Liver (tissue), 9 donors: ENCODE results near the gene NOD1. TPM values are rescaled to one million over a fixed set of nuclear protein-coding genes. Genes with fewer than 3 reads are reported as not detected.

Source experiments
- DNase-seq: peaks from one replicate; pipeline ENCODE4 v3.0.0-alpha.2; 2017; ENCODE audit warnings: low spot score
- H3K27ac ChIP-seq, 2 donors: one replicate each; pipeline ENCODE4 v1.7.0; 2013; ENCODE audit warnings: inconsistent platforms in 2 of 2, low read length in 2 of 2, control low read depth in 1 of 2, low read depth in 1 of 2, mild to moderate bottlenecking in 1 of 2
- H3K27me3 ChIP-seq, 4 donors: one replicate each; pipeline versions ENCODE4 v1.6.1 to v1.7.0; 2013; ENCODE audit warnings: low read length in 3 of 4, inconsistent platforms in 1 of 4, mild to moderate bottlenecking in 1 of 4, moderate library complexity in 1 of 4; ENCODE audit not compliant: control insufficient read depth in 4 of 4, insufficient read depth in 4 of 4
- H3K36me3 ChIP-seq, 4 donors: one replicate each; pipeline versions ENCODE4 v1.6.1 to v1.7.0; 2013; ENCODE audit warnings: low read length in 3 of 4, mild to moderate bottlenecking in 3 of 4, low read depth in 1 of 4, moderate library complexity in 1 of 4; ENCODE audit not compliant: control insufficient read depth in 4 of 4, insufficient read depth in 3 of 4
- H3K4me1 ChIP-seq, 4 donors: one replicate each; pipeline versions ENCODE4 v1.6.1 to v1.7.0; 2013; ENCODE audit warnings: low read length in 3 of 4, mild to moderate bottlenecking in 3 of 4, moderate library complexity in 1 of 4; ENCODE audit not compliant: control insufficient read depth in 4 of 4, insufficient read depth in 4 of 4
- H3K4me3 ChIP-seq, 3 donors: one replicate each; pipeline versions ENCODE4 v1.6.1 to v1.7.0; 2013; ENCODE audit warnings: low read length in 3 of 3, control low read depth in 1 of 3, low read depth in 1 of 3, mild to moderate bottlenecking in 1 of 3
- H3K9ac ChIP-seq, 2 donors: one replicate each; pipeline ENCODE4 v1.7.0; 2013; ENCODE audit warnings: low read length in 2 of 2, mild to moderate bottlenecking in 2 of 2, moderate library complexity in 2 of 2, control low read depth in 1 of 2, low read depth in 1 of 2
- H3K9me3 ChIP-seq, 4 donors: one replicate each; pipeline versions ENCODE4 v1.6.1 to v1.7.0; 2013; ENCODE audit warnings: low read length in 3 of 4; ENCODE audit not compliant: control insufficient read depth in 4 of 4
- EGR1 ChIP-seq, 2 donors: IDR thresholded peaks; 2 replicates each; pipeline ENCODE4 v1.6.1; 2016 to 2018; ENCODE audit warnings: antibody characterized with exemption in 2 of 2, low read depth in 2 of 2
- FOXA1 ChIP-seq: IDR thresholded peaks from 2 replicates; pipeline ENCODE4 v1.6.1; 2016; ENCODE audit warnings: antibody characterized with exemption
- FOXA2 ChIP-seq: IDR thresholded peaks from 2 replicates; pipeline ENCODE4 v1.6.1; 2016; ENCODE audit warnings: antibody characterized with exemption
- GABPA ChIP-seq, 2 donors: IDR thresholded peaks in 1 of 2; conservative IDR thresholded peaks in 1 of 2; 2 replicates each; pipeline ENCODE4 v1.6.1; 2016; ENCODE audit warnings: antibody characterized with exemption in 2 of 2, mild to moderate bottlenecking in 1 of 2, moderate library complexity in 1 of 2
- HNF4A ChIP-seq, 2 donors: conservative IDR thresholded peaks; 2 replicates each; pipeline ENCODE4 v1.6.1; 2016; ENCODE audit warnings: antibody characterized with exemption in 2 of 2, mild to moderate bottlenecking in 2 of 2
- HNF4G ChIP-seq: IDR thresholded peaks from 2 replicates; pipeline ENCODE4 v1.6.1; 2016; ENCODE audit warnings: antibody characterized with exemption
- JUND ChIP-seq, 2 donors: IDR thresholded peaks; 2 replicates each; pipeline ENCODE4 v1.6.1; 2016; ENCODE audit warnings: antibody characterized with exemption in 2 of 2
- NR2F2 ChIP-seq: IDR thresholded peaks from 2 replicates; pipeline ENCODE4 v1.6.1; 2016; ENCODE audit warnings: antibody characterized with exemption
- RAD21 ChIP-seq, 2 donors: IDR thresholded peaks; 2 replicates each; pipeline ENCODE4 v1.6.1; 2016; ENCODE audit warnings: antibody characterized with exemption in 2 of 2, mild to moderate bottlenecking in 2 of 2
- RXRA ChIP-seq, 2 donors: IDR thresholded peaks; 2 replicates each; pipeline ENCODE4 v1.6.1; 2017 to 2018; ENCODE audit warnings: antibody characterized with exemption in 2 of 2, mild to moderate bottlenecking in 1 of 2
- SP1 ChIP-seq: IDR thresholded peaks from 2 replicates; pipeline ENCODE4 v1.6.1; 2018; ENCODE audit warnings: antibody characterized with exemption, mild to moderate bottlenecking
- TAF1 ChIP-seq: conservative IDR thresholded peaks from 2 replicates; pipeline ENCODE4 v1.6.1; 2016; ENCODE audit warnings: antibody characterized with exemption, mild to moderate bottlenecking
- YY1 ChIP-seq: IDR thresholded peaks from 2 replicates; pipeline ENCODE4 v1.6.1; 2016; ENCODE audit warnings: antibody characterized with exemption, mild to moderate bottlenecking
- WGBS: extraction: QIAGEN DNeasy Blood & Tissue Kit; methylation state at CpG from one replicate; pipeline ENCODE4 v1.1.7; 2013; 5-methylcytosine and 5-hydroxymethylcytosine counted together
- polyA plus RNA-seq, 2 donors: library from polyadenylated mRNA; stranded (reverse) in 1 of 2; unstranded in 1 of 2; fragments of 200-250 nt in 1 of 2; fragments of >200 nt in 1 of 2; fragmentation: Nextera tagmentation in 1 of 2; extraction: Ambion mirVana in 1 of 2; gene quantifications; one replicate each; pipeline versions ENCODE4 v1.2.1 to v1.2.3, GENCODE V29; 2013 to 2015
- total RNA-seq, 2 donors: library from RNA; depleted of rRNA; stranded (reverse); fragments of >200 nt; gene quantifications; one replicate each; pipeline ENCODE4 v1.2.3, GENCODE V29; 2014
- TF ChIP-seq, protein P1 (sequence below): IDR thresholded peaks from 2 replicates; pipeline ENCODE4 v1.6.1; 2016; ENCODE audit warnings: antibody characterized with exemption
- TF ChIP-seq, protein P2 (sequence below): IDR thresholded peaks from 2 replicates; pipeline ENCODE4 v1.6.1; 2016; ENCODE audit warnings: antibody characterized with exemption
- TF ChIP-seq, protein P3 (sequence below): fragments of 150-350 bp; IDR thresholded peaks from 2 replicates; pipeline ENCODE4 v1.5.1; 2017; ENCODE audit warnings: improper control_type of control experiment, low read depth, low read length; ENCODE audit not compliant: missing input control
- TF ChIP-seq, protein P4 (sequence below): IDR thresholded peaks from 2 replicates; pipeline ENCODE4 v1.6.1; 2016; ENCODE audit warnings: antibody characterized with exemption
- TF ChIP-seq, protein P5 (sequence below): IDR thresholded peaks from 2 replicates; pipeline ENCODE4 v1.6.1; 2016; ENCODE audit warnings: antibody characterized with exemption, mild to moderate bottlenecking
- donor health status: healthy.
- donor health status: healthy.
- donor health status: healthy.
- donor health status: healthy.
- donor health status: healthy.

The NOD1 gene
- total and polyA plus RNA-seq, 4 donors: 1.7 to 3.5 (median 2.0) TPM

DNA sequence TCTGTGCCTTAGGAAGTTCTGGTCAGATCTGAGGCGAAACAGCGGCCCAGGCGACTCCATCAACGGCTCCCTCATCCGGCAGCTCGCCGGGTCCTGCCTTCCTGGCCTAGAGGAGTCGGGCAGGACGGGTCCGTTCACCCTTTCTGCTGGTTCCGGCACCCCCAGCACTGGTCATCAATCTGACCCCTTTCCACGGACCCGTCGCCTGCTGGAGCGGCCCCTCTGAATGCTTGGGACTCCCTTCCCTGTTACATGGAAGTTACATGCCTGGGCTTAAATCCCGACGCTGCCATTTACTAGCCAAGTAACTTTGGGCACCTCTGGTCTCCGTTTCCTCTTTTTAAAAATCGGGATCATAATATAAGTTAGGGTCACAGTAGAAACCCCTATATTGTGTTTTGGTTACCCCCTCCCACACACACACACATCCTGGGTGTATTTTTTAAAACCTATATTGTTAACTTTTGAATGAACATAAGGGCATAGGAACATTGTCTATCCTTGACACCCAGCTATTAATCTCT lies 26.7 kb upstream of the NOD1 start:
- Histone ChIP-seq H3K27me3 (no peaks in the 10 kb centered on the region), H3K4me3 (peak overlapping the region; percentile 95 to 100 (median 99)), H3K27ac (peak overlapping the region; percentile 68 to 96), H3K9ac (peak overlapping the region; percentile 30 to 92), H3K36me3 (no peaks in the 10 kb centered on the region), H3K9me3 (no peaks in the 10 kb centered on the region), H3K4me1 (peaks cover 3 to 14% (median 9%) of the 10 kb centered on the region in 4 donors)
- WGBS: 13% methylated on average over 19 of the region's 19 CpGs
- peak; percentile 0 for TF ChIP-seq NR2F2
- no peak for TF ChIP-seq YY1
- DNase-seq: no peak

DNA sequence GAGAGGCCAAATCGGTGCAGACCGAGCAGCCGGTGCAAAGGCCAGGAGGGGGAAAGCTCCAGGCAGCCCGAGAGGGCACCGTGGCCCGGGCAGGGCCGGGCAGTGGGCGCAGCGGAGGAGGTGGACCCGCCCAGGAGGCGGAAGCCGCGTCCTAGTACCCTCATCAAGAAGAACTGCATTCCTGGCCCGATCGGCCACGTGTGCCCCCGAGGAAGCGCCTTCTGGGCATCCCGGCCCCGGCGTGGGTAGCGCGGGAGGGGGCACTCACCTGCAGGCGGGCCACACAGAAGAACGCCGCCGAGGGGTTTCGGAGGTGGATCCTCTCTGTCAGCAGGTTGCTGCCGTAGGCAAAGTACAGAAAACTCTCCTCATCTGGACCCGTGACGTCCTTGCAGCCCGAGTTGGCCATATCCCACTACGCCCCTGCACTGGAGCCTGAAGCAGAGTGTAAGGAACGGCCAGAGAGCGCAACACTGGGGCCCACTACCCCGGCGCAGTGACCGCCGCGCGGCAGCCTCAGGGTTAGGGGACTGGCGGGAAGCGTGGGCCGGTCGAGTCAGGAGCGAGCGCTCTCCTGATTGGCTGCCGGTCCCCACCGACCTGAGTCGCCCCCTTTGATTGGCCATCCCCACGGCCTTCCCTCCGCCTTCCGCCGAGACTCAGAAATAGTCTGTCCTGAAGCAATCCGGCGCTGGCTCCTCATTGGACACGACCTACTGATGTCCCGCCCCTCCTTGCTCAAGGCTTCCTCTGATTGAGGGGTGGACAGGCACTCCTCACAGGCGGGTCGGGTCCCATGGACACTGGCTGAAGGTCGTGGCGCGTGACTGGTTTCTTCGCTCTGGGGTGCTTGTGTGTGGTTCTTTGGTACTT lies 26.0 kb upstream of the NOD1 start, which contains the start of gene GGCT:
Gene GGCT (minus strand): TSS at position 529 of the 873 bp plus-strand sequence. CDS start 120 bp downstream, at position 409.
- peak within 1 kb of the TSS; percentile 81 to 96 for H3K27ac ChIP-seq
- H3K9me3 ChIP-seq: no peaks in the 10 kb centered on the region
- TF ChIP-seq GABPA (IDR thresholded peaks at IDR 0.05 in 1 of 2, conservative IDR thresholded peaks at IDR 0.05 in 1 of 2): peak in 1 of 2 donors; percentile 87
- TF ChIP-seq SP1: peak; percentile 100
- TF ChIP-seq, protein P1, sequence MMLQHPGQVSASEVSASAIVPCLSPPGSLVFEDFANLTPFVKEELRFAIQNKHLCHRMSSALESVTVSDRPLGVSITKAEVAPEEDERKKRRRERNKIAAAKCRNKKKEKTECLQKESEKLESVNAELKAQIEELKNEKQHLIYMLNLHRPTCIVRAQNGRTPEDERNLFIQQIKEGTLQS: no peak
- peak in 1 of 2 donors; percentile 23 for TF ChIP-seq RAD21 (IDR thresholded peaks at IDR 0.05)
- TF ChIP-seq JUND (IDR thresholded peaks at IDR 0.05): no peak
- TF ChIP-seq, protein P2, sequence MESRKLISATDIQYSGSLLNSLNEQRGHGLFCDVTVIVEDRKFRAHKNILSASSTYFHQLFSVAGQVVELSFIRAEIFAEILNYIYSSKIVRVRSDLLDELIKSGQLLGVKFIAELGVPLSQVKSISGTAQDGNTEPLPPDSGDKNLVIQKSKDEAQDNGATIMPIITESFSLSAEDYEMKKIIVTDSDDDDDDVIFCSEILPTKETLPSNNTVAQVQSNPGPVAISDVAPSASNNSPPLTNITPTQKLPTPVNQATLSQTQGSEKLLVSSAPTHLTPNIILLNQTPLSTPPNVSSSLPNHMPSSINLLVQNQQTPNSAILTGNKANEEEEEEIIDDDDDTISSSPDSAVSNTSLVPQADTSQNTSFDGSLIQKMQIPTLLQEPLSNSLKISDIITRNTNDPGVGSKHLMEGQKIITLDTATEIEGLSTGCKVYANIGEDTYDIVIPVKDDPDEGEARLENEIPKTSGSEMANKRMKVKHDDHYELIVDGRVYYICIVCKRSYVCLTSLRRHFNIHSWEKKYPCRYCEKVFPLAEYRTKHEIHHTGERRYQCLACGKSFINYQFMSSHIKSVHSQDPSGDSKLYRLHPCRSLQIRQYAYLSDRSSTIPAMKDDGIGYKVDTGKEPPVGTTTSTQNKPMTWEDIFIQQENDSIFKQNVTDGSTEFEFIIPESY: no peak
- TF ChIP-seq, protein P3, sequence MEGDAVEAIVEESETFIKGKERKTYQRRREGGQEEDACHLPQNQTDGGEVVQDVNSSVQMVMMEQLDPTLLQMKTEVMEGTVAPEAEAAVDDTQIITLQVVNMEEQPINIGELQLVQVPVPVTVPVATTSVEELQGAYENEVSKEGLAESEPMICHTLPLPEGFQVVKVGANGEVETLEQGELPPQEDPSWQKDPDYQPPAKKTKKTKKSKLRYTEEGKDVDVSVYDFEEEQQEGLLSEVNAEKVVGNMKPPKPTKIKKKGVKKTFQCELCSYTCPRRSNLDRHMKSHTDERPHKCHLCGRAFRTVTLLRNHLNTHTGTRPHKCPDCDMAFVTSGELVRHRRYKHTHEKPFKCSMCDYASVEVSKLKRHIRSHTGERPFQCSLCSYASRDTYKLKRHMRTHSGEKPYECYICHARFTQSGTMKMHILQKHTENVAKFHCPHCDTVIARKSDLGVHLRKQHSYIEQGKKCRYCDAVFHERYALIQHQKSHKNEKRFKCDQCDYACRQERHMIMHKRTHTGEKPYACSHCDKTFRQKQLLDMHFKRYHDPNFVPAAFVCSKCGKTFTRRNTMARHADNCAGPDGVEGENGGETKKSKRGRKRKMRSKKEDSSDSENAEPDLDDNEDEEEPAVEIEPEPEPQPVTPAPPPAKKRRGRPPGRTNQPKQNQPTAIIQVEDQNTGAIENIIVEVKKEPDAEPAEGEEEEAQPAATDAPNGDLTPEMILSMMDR: no peak
- TF ChIP-seq HNF4A (conservative IDR thresholded peaks at IDR 0.05): peak; percentile 25 to 41
- no peak for TF ChIP-seq FOXA2
- TF ChIP-seq TAF1: peak; percentile 66
- TF ChIP-seq YY1: peak; percentile 84
- TF ChIP-seq EGR1 (IDR thresholded peaks at IDR 0.05; ENCODE audit: low read depth in 2 of 2): peak; percentile 91 to 97
- peak; percentile 55 to 68 for TF ChIP-seq RXRA (IDR thresholded peaks at IDR 0.05)
- no peak for TF ChIP-seq FOXA1
- TF ChIP-seq HNF4G: no peak
- TF ChIP-seq, protein P4, sequence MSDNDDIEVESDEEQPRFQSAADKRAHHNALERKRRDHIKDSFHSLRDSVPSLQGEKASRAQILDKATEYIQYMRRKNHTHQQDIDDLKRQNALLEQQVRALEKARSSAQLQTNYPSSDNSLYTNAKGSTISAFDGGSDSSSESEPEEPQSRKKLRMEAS: peak; percentile 68
- peak; percentile 37 for TF ChIP-seq NR2F2
- TF ChIP-seq, protein P5, sequence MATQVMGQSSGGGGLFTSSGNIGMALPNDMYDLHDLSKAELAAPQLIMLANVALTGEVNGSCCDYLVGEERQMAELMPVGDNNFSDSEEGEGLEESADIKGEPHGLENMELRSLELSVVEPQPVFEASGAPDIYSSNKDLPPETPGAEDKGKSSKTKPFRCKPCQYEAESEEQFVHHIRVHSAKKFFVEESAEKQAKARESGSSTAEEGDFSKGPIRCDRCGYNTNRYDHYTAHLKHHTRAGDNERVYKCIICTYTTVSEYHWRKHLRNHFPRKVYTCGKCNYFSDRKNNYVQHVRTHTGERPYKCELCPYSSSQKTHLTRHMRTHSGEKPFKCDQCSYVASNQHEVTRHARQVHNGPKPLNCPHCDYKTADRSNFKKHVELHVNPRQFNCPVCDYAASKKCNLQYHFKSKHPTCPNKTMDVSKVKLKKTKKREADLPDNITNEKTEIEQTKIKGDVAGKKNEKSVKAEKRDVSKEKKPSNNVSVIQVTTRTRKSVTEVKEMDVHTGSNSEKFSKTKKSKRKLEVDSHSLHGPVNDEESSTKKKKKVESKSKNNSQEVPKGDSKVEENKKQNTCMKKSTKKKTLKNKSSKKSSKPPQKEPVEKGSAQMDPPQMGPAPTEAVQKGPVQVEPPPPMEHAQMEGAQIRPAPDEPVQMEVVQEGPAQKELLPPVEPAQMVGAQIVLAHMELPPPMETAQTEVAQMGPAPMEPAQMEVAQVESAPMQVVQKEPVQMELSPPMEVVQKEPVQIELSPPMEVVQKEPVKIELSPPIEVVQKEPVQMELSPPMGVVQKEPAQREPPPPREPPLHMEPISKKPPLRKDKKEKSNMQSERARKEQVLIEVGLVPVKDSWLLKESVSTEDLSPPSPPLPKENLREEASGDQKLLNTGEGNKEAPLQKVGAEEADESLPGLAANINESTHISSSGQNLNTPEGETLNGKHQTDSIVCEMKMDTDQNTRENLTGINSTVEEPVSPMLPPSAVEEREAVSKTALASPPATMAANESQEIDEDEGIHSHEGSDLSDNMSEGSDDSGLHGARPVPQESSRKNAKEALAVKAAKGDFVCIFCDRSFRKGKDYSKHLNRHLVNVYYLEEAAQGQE: peak; percentile 83
- H3K4me3 ChIP-seq: peak within 1 kb of the TSS; percentile 95 to 100 (median 99)
- no peaks in the 10 kb centered on the region for H3K36me3 ChIP-seq
- no peaks in the 10 kb centered on the region for H3K27me3 ChIP-seq
- H3K9ac ChIP-seq: peak within 1 kb of the TSS; percentile 90 to 92
- H3K4me1 ChIP-seq: peaks cover 3 to 12% (median 9%) of the 10 kb centered on the region in 4 donors
- under 1% methylated on average over 64 of the region's 64 CpGs for WGBS
- peak; percentile 95 for DNase-seq
